Left ventricle myocardium inferior (tissue), 1 donor: ENCODE measurements around the gene SETD3. TPM values are rescaled to one million over a fixed set of nuclear protein-coding genes. Genes with fewer than 3 reads are reported as not detected.

Experiments
- DNase-seq: peaks from one replicate; pipeline ENCODE4 v3.0.0-alpha.2; 2020
- H3K27ac ChIP-seq: fragments of 200-600 bp; replicated peaks from 2 replicates; pipeline ENCODE4 v1.8.0; 2021
- H3K27me3 ChIP-seq: fragments of 200-600 bp; 2 replicates; pipeline ENCODE4 v1.8.0; 2021; ENCODE audit warnings: low read depth
- H3K36me3 ChIP-seq: fragments of 200-600 bp; 2 replicates; pipeline ENCODE4 v1.8.0; 2021
- H3K4me1 ChIP-seq: fragments of 200-600 bp; 2 replicates; pipeline ENCODE4 v1.8.0; 2021
- H3K4me3 ChIP-seq: fragments of 200-600 bp; 2 replicates; pipeline ENCODE4 v1.8.0; 2021; ENCODE audit warnings: mild to moderate bottlenecking, moderate library complexity
- H3K9me3 ChIP-seq: fragments of 200-600 bp; replicated peaks from 2 replicates; pipeline ENCODE4 v1.8.0; 2021
- intact Hi-C: fragments of 100-400 bp; cut with micrococcal nuclease; formaldehyde crosslinking; loops from one replicate; pipeline ENCODE4 v1.11.0; 2022
- total RNA-seq: library from RNA; stranded (reverse); fragmentation: NEBNext Ultra II Directional; extraction: Animal tissue kit (Norgen Biotek cat#: 25700); gene quantifications from one replicate; pipeline ENCODE4 v1.2.1, GENCODE V29; 2021
- TF ChIP-seq, protein P1 (sequence below): fragments of 200-600 bp; IDR thresholded peaks from 2 replicates; pipeline ENCODE4 v1.8.0; 2021; ENCODE audit warnings: antibody characterized with exemption, mild to moderate bottlenecking, borderline replicate concordance
- donor health status: DM: no; HTN: yes; CAD: no; lungs with severe emphysema.

Gene SETD3
- total RNA-seq, 1 donor from 2014 or later: 101 TPM

DNA sequence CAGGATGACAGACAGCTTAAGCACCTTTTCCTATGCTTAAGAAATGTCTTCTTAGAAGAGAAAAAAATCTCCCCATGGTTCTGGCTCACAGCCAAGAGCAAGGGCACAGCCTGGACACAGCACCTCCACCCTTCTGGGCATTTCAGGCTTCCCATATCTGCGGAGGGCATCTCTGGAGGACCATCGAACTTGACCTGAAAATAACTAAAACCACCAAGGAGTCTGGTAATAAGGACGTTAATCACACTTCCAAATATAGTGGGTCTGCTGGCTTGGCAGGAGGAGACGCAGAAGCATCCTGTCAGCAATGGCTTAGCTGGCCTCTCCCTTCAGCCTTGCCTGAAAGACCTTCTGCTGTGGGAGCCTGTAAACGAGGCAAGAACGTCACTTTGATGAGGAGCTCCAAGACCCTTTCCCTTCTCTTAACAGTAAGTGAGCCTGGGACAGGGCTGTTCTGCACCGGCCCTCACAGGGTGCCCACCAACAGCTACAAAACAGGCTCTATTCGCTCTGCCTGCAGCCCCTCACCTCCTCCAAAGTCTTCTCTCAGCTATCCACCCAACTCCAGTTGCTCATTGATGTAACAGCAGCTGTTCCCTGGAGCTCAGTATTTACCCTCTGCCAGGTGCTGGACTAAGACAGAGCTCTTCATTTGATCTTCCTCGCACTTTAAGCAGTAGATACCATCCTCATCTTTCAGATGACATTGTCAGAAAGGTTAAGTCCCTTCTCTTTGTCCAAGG, 13.2 kb downstream of the SETD3 start:
- Histone ChIP-seq H3K27me3 (no peaks in the 10 kb centered on the region), H3K4me3 (no peak overlapping the region), H3K36me3 (peaks cover 28% of the 10 kb centered on the region), H3K9me3 (no peaks in the 10 kb centered on the region), H3K4me1 (peaks cover 52% of the 10 kb centered on the region), H3K27ac (peak overlapping the region; percentile 31)
- TF ChIP-seq, protein P1, sequence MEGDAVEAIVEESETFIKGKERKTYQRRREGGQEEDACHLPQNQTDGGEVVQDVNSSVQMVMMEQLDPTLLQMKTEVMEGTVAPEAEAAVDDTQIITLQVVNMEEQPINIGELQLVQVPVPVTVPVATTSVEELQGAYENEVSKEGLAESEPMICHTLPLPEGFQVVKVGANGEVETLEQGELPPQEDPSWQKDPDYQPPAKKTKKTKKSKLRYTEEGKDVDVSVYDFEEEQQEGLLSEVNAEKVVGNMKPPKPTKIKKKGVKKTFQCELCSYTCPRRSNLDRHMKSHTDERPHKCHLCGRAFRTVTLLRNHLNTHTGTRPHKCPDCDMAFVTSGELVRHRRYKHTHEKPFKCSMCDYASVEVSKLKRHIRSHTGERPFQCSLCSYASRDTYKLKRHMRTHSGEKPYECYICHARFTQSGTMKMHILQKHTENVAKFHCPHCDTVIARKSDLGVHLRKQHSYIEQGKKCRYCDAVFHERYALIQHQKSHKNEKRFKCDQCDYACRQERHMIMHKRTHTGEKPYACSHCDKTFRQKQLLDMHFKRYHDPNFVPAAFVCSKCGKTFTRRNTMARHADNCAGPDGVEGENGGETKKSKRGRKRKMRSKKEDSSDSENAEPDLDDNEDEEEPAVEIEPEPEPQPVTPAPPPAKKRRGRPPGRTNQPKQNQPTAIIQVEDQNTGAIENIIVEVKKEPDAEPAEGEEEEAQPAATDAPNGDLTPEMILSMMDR: no peak
- DNase-seq: no peak
- intact Hi-C loops: no loop called here

DNA sequence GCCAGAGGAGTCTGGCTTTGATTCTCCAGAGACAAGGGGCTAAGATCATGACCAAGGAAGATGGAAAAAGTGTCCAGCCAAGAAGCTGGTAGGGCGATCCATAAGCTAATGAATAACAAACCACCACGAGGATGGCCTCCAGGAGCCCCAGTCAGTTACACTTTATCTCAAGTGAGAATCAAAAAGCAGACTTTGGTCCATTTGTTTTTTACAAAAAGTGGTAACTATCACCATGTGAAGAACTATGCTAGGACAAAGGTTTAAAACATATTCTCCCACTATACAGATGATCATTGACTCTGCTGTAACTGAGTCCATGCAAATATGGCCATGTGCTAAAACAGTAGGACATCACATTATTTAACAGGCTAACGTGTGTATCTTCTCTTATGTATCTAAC, 13.9 kb downstream of the SETD3 start:
- Histone ChIP-seq H3K9me3 (no peaks in the 10 kb centered on the region), H3K27ac (no peak overlapping the region), H3K4me3 (no peak overlapping the region), H3K27me3 (no peaks in the 10 kb centered on the region), H3K36me3 (peaks cover 36% of the 10 kb centered on the region), H3K4me1 (peaks cover 51% of the 10 kb centered on the region)
- TF ChIP-seq, protein P1: no peak
- intact Hi-C loops: no loop called here
- DNase-seq: no peak

GRCh38 chr14:99465288-99465687, 15.4 kb downstream of the SETD3 start:
- H3K4me3 ChIP-seq: no peak overlapping the region
- intact Hi-C loops: no loop called here
- H3K27ac ChIP-seq: no peak overlapping the region
- TF ChIP-seq, protein P1: no peak
- H3K36me3 ChIP-seq: peaks cover 48% of the 10 kb centered on the region
- no peaks in the 10 kb centered on the region for H3K27me3 ChIP-seq
- no peak for DNase-seq
- peaks cover 49% of the 10 kb centered on the region for H3K4me1 ChIP-seq
- H3K9me3 ChIP-seq: no peaks in the 10 kb centered on the region

DNA sequence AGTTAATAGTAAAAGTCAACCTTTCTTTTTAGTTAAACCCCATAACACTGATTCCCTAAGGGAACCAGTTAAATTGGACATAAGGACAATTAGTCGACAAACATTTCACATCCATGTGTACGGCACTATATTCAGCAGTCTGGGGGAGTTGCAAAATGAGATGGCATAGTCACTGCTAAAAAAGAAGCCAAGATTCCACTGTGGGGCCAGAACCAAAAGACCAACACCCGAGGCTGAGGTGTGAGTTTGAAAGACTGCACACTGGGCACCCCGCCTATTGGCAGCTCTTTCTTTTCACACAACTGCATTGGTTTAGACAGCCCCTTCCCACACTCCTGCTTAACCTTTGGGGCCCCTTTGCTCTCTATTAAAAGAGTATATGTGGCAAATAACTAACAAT, 16.7 kb downstream of the SETD3 start:
- H3K9me3 ChIP-seq: no peaks in the 10 kb centered on the region
- no peak overlapping the region for H3K27ac ChIP-seq
- TF ChIP-seq, protein P1: no peak
- no peak for DNase-seq
- H3K4me3 ChIP-seq: no peak overlapping the region
- intact Hi-C loops: no loop called here
- peaks cover 54% of the 10 kb centered on the region for H3K36me3 ChIP-seq
- H3K4me1 ChIP-seq: peaks cover 36% of the 10 kb centered on the region
- no peaks in the 10 kb centered on the region for H3K27me3 ChIP-seq

GRCh38 chr14:99462210-99462609, 18.4 kb downstream of the SETD3 start:
- peaks cover 71% of the 10 kb centered on the region for H3K36me3 ChIP-seq
- DNase-seq: no peak
- H3K27me3 ChIP-seq: no peaks in the 10 kb centered on the region
- intact Hi-C loops: no loop called here
- TF ChIP-seq, protein P1: no peak
- H3K9me3 ChIP-seq: no peaks in the 10 kb centered on the region
- H3K4me1 ChIP-seq: peaks cover 18% of the 10 kb centered on the region
- no peak overlapping the region for H3K4me3 ChIP-seq
- no peak overlapping the region for H3K27ac ChIP-seq
